Suprapubic skin (tissue), 4 donors: ENCODE measurements around the gene BET1L.

ENCODE experiments used
- CTCF ChIP-seq, 2 donors: fragments of 200-600 bp in 1 of 2; fragments of 450-650 bp in 1 of 2; sonication (generic) in 1 of 2; IDR thresholded peaks; one replicate each; pipeline ENCODE4 v1.5.1; 2016 to 2019; ENCODE audit warnings: antibody characterized with exemption in 2 of 2, mild to moderate bottlenecking in 1 of 2, moderate library complexity in 1 of 2
- EP300 ChIP-seq: sonication (generic); formaldehyde crosslinking; IDR thresholded peaks from one replicate; pipeline ENCODE4 v1.6.1; 2017; ENCODE audit warnings: antibody characterized with exemption
- POLR2A ChIP-seq, 2 donors: fragments of 450-650 bp; IDR thresholded peaks; one replicate each; pipeline ENCODE4 v1.6.1; 2017; ENCODE audit warnings: antibody characterized with exemption in 2 of 2, mild to moderate bottlenecking in 2 of 2, moderate library complexity in 2 of 2
- POLR2AphosphoS5 ChIP-seq, 3 donors: sonication (generic); formaldehyde crosslinking; IDR thresholded peaks; one replicate each; pipeline ENCODE4 v1.6.1; 2017; ENCODE audit warnings: antibody characterized with exemption in 3 of 3

- TF ChIP-seq EP300: no peak
- TF ChIP-seq POLR2A (IDR thresholded peaks at IDR 0.05): no peak
- no peak for TF ChIP-seq CTCF (IDR thresholded peaks at IDR 0.05)
- TF ChIP-seq POLR2AphosphoS5 (IDR thresholded peaks at IDR 0.05): no peak
Observed at GRCh38 chr11:206526-207207, 532 bp downstream of the BET1L start.
